ENCODE measurements around the gene FAM53B.
"Not testable (repeated sequence)": the region's sequence is repeated elsewhere in the genome, so short reads cannot be mapped to it uniquely, and the experiment has no call there.

FAM53B gene, protein sequence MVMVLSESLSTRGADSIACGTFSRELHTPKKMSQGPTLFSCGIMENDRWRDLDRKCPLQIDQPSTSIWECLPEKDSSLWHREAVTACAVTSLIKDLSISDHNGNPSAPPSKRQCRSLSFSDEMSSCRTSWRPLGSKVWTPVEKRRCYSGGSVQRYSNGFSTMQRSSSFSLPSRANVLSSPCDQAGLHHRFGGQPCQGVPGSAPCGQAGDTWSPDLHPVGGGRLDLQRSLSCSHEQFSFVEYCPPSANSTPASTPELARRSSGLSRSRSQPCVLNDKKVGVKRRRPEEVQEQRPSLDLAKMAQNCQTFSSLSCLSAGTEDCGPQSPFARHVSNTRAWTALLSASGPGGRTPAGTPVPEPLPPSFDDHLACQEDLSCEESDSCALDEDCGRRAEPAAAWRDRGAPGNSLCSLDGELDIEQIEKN

DNA sequence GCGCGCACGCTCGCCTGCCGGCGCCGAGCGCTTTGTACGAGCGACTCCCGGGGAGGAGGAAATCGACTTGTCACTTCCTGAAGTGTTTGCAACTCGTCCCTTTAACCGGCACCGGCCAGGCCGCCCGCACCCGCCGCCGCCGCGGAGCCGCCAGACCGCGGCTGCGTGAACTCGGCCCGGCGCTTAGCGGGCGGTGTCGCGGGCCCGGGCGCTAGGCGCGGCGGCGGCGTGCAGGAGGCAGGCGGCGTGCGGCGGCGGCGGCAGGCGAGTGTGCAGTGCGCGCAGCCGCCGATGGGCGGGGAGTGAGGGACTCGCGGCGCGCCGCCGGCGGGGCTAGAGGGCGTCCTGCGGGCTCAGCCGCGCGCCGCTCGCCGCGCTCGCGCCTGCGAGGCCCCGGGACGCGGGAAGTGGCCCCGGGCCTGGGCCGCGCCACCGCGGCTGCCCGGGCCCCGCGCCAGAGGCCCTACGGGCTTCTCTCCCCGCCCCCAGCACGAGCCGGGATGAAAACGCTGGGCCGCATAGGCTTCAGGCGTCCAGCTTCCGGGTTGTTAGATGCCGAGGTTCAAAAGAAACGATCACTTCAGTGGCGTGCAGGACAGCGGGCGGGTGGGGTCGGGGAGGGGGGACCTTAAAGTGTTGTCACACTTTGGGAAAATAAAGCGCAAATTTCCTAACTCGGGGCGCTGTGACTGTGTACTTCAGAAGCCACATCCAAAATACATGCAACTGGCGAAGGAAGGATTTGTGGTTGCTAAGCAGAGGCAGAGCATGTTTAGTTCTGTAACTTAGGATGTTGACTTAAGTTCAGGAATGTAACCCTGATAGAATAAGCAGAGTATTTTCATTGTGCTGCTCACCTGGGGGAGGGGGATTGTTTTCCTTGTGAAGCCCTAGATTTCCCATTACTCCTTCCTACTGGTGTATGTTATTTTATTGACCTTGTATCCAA lies at the start of gene FAM53B:
Gene FAM53B, minus strand, starts transcription at position 277 of the 949 bp plus-strand sequence. CDS start 37,665 bp downstream, outside the sequence.
- DNase-seq = peak; percentile 89 to 96 (median 93)

DNA sequence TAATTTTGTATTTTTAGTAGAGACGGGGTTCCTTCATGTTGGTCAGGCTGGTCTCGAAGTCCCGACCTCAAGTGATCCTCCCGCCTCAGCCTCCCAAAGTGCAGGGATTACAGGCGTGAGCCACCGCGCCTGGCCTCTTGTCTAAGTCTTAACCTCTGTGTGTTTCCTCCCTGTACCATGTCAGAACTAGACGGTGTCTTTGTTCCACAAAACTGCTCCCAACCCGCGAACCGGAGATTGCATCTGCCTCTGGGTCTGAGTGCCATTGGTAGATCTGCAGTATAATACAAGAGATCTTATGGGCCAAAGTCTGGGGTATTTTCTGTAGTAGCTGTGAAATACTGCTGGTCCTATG lies 48.8 kb upstream of the FAM53B start:
- DNase-seq = no peak

DNA sequence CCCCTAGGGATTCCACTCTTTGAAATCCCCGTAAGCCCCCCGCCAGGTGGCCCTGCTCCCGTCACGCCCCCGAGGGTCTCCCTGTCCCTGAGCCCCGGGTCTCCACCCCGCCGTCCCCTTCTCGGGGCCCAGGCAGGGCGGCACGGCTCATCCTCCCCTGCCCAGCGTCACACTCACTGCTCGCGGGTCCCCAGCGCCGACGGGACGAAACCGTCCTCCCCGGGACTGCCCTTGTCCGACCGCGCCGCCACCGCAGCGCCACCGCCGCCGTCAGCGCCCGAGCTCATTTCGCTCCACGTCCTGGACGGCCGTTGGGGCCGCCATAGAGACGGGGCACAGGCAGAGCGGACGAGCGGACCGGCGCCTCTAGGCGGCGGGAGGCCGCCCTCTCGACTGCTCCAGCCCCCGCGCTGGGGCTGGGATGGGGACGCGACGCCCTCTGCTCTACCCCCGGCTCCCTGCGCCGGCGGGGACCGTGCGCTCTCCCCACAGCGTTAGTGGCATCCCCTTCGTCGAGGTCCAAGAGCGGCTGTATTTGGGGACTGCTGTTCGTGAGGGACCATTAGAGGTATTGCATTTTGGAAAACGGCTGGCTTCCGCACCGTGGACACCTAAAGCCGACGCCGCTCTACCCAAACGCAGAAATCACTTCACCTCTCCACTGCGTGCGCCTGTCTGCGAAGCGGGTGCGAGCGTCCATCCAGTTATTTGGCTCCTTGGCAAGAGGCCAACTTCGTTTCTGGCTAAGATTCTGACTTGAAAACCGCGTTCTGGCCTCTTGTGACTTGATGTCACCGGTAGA lies 47.6 kb upstream of the FAM53B start, which contains the start of gene EEF1AKMT2:
Gene EEF1AKMT2, minus strand, starts transcription at position 341 of the 802 bp plus-strand sequence. Its CDS starts 54 bp downstream, at position 287.
- DNase-seq = peak; percentile 91 to 96 (median 94)

DNA sequence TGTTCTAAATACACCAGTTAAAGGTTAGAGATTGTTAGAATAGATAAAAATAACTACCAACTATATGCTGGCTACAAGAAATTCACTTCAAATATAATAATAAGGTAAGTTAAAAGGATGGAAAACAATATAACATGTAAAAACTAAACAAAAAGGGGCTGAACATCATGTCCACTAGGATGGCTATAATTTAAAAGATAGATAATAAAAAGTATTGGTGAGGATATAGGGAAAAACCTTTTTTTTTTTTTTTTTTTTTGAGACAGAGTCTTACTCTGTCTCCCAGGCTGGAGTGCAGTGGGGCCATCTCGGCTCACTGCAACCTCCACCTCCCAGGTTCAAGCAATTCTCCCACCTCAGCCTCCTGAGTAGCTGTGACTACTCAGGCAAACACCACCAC lies 38.7 kb upstream of the FAM53B start:
- not testable (repeated sequence) for DNase-seq

DNA sequence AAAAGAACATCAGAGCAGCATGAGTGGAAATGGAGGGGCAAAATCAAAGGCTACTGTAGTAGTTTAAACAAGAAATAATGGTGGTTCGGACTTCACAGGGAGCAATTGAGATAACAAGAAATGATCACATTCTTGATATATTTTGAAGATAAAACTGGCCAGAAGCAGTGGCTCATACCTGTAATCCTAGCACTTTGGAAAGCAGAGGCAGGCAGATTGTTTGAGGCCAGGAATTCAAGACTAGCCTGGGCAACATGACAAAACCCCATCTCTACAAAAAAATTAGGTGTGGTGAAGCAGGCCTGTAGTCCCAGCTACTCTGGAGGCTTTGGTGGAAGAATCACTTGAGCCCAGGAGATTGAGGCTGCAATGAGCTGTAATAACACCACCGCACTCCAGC lies 24.6 kb upstream of the FAM53B start:
- no peak for DNase-seq

DNA sequence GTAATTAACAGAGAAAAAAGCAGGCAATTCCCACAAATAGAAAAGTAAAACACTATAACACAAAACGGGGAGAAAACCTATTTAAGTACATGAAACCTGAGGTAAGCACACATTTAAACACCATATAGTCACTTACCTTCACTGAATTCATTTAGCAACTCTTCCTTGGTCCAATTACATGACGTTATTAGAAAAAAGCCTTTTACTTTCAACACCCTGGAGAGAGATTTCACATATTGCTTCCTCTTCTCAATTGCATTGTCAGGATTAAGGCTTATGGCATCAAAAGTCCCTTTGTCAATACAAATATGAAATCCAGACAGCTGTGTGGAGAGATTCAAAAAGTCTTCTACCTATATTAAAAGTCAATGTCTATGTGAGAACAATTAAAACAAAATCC lies 21.1 kb upstream of the FAM53B start:
- DNase-seq = peak in 1 of 3 donors; percentile 17

DNA sequence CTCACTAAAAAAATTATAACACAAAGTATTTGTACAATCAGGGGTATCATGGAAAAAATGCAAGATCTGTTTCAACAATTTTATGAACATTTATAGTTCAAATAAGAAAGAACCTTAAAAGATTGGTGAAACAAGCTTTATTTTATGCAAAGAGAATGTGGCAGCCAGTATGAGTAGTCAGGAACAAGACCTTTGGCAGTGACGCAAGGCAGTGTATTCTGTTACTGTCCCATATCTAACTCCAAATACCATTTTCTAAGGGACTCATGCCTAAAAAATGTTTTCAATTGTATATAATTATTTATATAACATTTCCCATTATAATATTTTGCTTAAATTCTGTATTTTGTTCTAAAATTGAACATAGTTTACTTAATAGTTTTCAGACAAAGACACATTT lies 19.1 kb upstream of the FAM53B start:
- no peak for DNase-seq

DNA sequence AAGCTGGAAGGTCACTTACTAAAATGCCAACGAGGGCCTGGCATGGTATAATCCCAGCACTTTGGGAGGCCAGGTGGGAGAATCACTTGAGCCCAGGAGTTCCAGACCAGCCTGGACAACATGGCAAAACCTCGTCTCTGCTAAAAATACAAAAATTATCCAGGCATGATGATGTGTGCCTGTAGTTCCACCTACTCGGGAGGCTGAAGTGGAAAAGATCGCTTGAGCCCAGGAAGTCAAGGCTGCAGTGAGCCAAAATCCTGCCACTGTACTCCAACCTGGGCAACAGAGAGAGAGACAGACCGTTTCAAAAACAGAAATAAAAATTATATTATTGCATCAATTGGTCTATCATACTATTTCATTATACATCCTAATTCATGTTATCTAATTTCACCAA lies 18.1 kb upstream of the FAM53B start:
- DNase-seq = no peak

DNA sequence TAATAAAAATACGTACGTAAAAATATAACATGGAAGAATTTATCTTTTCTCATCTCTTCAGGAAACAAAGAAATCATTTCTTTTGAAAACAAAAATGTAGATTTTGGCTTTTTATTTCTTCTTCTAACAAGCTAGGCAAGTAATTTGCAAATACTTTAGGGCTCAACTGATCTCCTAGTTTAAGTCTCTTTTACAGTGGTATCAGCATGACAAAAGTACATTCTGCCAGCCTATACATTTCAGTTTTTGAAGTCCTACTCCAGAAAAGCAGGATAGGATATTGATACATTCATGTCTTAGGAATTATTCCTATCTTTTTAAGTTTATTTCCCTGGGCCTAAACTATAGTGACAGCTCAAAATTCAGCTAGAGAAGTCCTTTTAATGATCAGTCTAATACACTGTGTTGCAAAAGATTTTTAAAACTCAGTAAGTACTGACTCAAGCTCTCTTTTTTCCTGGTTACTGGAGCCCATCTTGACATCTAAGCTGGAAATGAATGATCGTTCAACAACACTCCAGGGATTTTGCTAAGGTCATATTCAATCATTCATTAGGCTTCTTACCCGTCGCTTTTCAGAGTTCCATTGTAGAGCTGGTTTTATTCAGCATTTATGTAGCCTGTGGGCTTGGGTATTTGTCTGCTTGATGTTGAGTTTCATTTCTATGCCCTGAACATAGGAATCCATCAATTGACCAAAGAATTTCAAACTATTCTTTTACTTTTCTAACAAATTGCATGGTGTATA lies 12.2 kb upstream of the FAM53B start:
- DNase-seq = no peak

DNA sequence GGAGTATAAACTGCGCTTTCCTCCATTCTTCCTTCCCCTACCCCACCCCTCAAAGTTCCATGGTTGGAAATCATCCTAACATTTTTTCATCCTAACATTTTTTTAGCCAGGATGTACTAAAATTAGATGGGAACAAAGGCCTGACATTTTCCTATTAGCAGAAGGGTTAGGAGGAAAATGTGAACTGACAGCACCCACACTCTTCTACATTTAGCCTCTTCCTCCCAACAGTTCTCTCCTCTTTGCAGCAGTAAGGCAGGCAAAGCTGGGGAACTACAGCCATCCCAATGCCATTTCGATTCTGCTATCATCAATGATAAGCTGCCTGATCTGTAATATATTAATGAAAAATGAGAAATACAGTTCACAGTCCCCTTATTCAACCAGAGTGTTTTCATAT lies 11.4 kb upstream of the FAM53B start:
- no peak for DNase-seq

DNA sequence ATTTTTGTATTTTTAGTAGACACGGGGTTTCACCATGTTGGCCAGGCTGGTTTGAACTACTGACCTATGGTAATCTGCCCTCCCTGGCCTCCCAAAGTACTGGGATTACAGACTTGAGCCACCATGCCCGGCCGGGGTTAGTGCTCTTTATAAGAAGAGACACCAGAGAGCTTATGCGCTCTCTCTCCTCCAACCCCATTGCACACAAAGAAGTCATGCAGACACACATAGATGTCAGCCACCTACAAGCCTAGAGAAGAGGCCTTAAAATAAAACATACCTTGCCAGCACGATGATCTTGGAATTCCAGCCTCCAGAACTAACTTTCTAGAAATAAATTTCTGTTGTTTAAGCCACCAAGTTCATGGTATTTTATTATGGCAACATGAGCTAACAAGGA lies 10.0 kb upstream of the FAM53B start:
- no peak for DNase-seq

DNA sequence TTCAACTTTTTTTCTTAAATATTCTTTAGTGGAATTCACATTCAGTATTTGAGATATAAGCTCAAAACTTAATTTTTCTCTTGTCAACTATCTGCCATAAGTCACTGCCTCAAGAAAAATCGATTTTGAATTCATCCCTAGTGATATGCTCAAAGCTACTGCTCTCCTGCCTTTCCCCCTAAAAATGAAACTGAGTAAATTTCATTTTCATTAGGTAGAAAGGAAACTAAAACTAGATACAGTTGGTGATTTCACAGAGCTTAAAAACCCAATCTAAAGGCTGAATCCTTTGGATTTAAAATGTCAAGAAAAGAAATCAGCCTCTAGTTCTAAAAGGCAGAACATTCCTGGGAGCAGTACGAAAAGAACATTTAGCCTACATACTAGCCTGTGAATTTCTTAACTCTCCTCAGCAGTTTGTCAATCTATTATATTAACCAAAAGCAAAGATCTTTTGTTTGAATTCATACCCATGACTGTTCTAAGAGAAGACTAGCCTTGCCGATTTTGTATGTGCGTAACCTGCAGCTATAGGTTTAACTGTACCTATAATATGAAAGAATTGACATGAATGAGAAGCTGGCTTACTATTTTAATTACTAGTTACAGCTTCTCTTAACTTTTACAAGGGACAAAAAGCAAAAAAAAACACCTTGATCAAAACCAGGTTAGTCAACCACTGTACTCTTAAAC lies 4.9 kb upstream of the FAM53B start:
- DNase-seq = peak in 1 of 3 donors; percentile 60

DNA sequence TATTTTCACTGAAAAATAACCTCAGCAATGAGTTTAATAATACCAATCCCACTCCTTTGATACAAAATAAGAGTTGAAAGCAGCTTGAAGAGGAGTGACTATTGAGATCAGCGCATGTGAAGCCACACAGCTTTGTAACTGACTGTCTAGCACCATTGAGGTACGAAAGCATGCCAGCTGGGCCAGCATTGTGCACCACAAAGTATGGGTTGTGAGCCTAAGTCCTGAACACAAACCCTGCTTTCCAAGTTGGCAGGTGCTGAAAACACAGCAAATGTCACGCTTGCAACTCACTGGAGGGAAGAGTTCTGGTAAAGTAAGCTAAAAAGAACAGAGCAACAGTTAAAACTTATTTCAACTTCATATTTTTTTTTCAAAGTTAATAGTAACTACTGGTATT lies 4.0 kb upstream of the FAM53B start:
- peak in 1 of 3 donors; percentile 16 for DNase-seq

DNA sequence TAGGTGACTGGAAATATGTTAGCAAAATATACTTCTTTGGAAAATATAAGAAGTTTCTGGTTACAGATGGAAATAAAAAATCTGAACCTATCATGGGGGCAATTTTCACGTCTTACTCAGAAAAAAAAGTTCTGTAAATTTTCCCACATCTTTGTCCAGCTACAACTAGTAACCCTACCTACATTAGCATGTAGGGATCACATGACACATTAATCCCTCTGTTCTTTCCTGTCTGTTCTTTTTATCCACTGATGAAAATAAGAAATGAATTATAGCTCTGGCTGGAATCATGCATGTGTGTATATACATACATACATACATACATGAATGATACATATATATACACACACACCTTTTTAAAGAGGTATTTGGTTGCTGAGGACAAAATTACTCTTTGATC lies 3.6 kb upstream of the FAM53B start:
- DNase-seq = no peak

DNA sequence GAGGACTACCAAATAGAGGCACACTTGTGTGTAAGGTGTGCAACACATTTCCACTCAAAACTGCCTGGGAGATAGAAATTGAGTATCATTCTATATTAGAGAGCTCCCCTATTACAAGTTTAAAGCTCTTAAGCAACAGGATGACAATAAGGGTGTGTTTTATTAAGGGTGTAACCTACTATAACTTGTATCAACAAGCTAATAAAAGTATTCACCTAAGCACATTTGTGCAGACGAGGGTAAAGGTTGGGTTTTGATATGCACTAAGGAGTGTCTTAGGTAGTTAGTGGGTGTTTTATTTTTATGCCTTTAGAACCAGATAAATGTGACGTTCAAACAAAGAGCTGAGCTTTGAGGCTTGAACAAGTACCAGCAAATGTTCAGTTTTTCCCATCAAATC lies 2.8 kb upstream of the FAM53B start:
- no peak for DNase-seq

DNA sequence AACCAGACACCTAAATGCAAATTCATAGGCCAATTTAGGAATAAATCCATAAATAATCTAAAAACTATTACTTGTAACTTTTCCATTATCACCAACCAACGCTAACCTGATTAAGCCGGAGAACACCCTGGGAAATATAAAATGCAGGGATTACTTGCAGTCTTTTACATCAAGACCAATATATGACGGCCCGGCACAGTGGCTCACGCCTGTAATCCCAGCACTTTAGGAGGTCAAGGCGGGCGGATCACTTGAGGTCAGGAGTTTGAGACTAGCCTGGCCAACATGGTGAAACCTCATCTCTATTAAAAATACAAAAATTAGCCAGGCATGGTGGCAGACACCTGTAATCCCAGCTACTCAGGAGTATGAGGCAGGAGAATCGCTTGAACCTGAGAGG lies 2.3 kb upstream of the FAM53B start:
- DNase-seq = not testable (repeated sequence)

DNA sequence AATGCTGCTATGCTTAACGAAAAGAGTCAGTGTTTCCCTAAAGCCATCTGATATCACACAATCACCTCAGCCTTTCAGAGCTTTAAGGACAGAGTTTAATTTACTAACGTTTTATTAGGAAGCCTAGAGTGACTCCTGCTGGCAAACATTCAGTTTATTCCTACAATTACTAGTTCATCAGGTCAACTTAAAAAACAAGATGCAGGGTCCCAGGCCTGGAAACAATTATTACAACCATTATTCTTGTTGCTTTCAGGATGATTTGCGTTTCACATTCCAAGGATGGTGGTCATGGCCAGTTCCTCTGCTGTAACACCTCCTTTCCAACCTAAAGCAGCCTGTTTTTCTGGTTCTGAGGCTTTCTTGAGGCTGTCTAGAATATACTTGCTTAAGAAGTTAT lies 1.5 kb upstream of the FAM53B start:
- peak; percentile 71 to 84 (median 75) for DNase-seq

DNA sequence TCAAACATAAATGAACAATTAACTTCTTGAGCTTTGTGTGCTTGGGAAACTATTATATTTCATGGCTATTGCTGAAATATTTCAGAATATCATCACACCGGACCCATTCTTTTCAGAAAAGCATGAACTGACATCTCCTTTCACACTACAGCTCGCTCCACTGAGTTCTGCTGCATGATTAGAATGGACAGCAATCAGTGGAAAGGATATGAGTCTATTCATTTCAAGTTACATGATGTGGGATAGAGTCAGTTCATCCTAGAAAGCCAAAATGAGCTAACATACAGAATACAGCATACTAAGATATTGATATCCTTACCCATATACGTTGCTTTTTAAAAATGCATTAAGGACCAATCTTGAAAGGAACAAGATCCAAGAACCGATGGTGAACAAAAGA lies 1.1 kb upstream of the FAM53B start:
- no peak for DNase-seq

DNA sequence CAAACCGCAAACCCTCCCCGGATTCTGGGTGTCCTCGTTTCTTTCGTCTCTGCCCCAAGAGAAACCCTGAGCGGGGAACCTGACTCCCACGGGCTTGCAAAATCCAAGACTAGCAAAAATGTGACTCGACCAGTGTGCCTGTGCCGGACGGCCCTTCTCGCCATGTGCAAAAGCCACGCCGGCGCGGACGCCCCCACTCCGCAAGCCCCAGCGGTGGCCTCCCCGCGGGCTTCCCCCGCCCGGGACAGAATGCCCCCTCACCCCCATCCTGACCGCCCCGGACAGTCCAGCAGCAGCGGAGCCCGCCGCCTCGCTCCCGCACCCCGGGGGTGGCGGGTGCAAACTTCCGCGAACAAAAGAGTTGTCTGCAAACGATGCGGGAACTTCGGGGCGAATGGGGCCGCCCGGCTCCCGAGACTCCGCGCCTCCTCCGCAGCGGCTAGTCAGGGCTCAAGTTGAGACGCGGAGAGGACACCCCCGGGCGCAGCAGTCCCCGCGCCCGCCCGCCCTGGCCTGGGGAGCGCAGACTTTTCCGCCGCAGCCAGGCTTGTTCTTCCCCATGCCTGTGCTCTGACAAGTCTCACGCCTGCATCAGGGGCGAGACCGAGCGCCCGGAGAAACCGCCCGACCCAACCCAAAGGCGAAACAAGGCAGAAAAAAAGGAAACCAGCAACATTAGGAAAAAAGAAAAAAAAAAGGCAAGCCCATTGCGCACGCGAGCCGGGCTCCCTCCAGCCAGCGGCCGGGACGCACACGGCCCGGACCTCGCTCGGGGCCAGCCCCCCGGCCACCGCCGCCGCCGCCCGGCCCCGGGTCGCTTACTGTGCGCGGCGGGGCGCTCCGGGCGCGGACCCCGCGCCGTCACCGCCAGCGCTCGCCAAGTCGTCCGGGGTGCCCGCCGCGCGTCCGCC lies 732 bp downstream of the FAM53B start:
- peak; percentile 61 to 69 (median 67) for DNase-seq
